ENCODE data around the gene SYK. TPM values are rescaled to one million over a fixed set of nuclear protein-coding genes. Genes with fewer than 3 reads are reported as not detected.
"Not testable (repeated sequence)": the region's sequence is repeated elsewhere in the genome, so short reads cannot be mapped to it uniquely, and the experiment has no call there.

The SYK gene
- polyA plus RNA-seq, 3 donors: 51.1 to 186 (median 177) TPM

GRCh38 chr9:90789408-90789807 lies 12.2 kb upstream of the SYK start:
- H3K4me3 Mint-ChIP-seq: peak overlapping the region in 1 of 2 donors; percentile 24
- H3K27ac Mint-ChIP-seq: peak overlapping the region in 2 of 7 donors; percentile 17 to 58

GRCh38 chr9:90789862-90790261 lies 11.8 kb upstream of the SYK start:
- Histone ChIP-seq H3K79me2 (ENCODE audit: insufficient read depth, low read length) (peaks cover 4% of the 10 kb centered on the region), H3K36me3 (replicated peaks in 1 of 2; ENCODE audit: control insufficient read depth in 1 of 2, insufficient read depth in 2 of 2, low read length in 2 of 2) (no peaks in the 10 kb centered on the region), H3K4me2 (replicated peaks; ENCODE audit: extremely low read depth, low read length, poor library complexity, severe bottlenecking) (no peak overlapping the region), H2AFZ (ENCODE audit: insufficient read depth, low read depth, low read length, poor library complexity, severe bottlenecking) (no peak overlapping the region), H3K4me1 (ENCODE audit: control insufficient read depth in 1 of 2, insufficient read depth in 2 of 2, low read length in 2 of 2) (peaks cover 28 to 41% of the 10 kb centered on the region in 2 donors), H3K9ac (ENCODE audit: insufficient read depth, low read length, poor library complexity, severe bottlenecking) (no peak overlapping the region), H3K4me3 (replicated peaks in 1 of 3; ENCODE audit: low read depth in 2 of 3, low read length in 3 of 3) (no peak overlapping the region), H3K27ac (ENCODE audit: low read depth in 1 of 2, low read length in 2 of 2) (no peak overlapping the region), H3K9me3 (replicated peaks in 1 of 2; ENCODE audit: control insufficient read depth in 1 of 2, insufficient read depth in 1 of 2, low read length in 2 of 2) (no peaks in the 10 kb centered on the region), H3K27me3 (ENCODE audit: control insufficient read depth in 2 of 2, insufficient read depth in 2 of 2, low read length in 2 of 2) (no peaks in the 10 kb centered on the region), H4K20me1 (ENCODE audit: insufficient read depth, low read length) (no peaks in the 10 kb centered on the region)
- Mint-ChIP-seq H3K27me3 (ENCODE audit: low read depth in 3 of 3) (peaks cover 2 to 3% (median 3%) of the 10 kb centered on the region in 3 donors), H3K4me3 (no peak overlapping the region), H3K9me3 (no peaks in the 10 kb centered on the region), H3K36me3 (no peaks in the 10 kb centered on the region), H3K4me1 (peaks cover 37% of the 10 kb centered on the region), H3K27ac (peak overlapping the region in 1 of 7 donors; percentile 60)
- no peak for TF ChIP-seq CTCF (IDR thresholded peaks at IDR 0.05)
- no peak for DNase-seq
- WGBS (ENCODE audit: insufficient coverage): 93% methylated on average over 3 of the region's 4 CpGs
- intact Hi-C loops (cut with micrococcal nuclease): no loop called here

More at GRCh38 chr9:90789408-90789807, 12.2 kb upstream of the SYK start:
- WGBS (ENCODE audit: insufficient coverage): 84% methylated on average over 3 of the region's 4 CpGs
- Histone ChIP-seq H4K20me1 (ENCODE audit: insufficient read depth, low read length) (no peaks in the 10 kb centered on the region), H3K79me2 (ENCODE audit: insufficient read depth, low read length) (peaks cover 4% of the 10 kb centered on the region), H3K27me3 (ENCODE audit: control insufficient read depth in 2 of 2, insufficient read depth in 2 of 2, low read length in 2 of 2) (no peaks in the 10 kb centered on the region), H3K4me3 (replicated peaks in 1 of 3; ENCODE audit: low read depth in 2 of 3, low read length in 3 of 3) (no peak overlapping the region), H3K4me2 (replicated peaks; ENCODE audit: extremely low read depth, low read length, poor library complexity, severe bottlenecking) (no peak overlapping the region), H3K36me3 (replicated peaks in 1 of 2; ENCODE audit: control insufficient read depth in 1 of 2, insufficient read depth in 2 of 2, low read length in 2 of 2) (no peaks in the 10 kb centered on the region), H3K9ac (ENCODE audit: insufficient read depth, low read length, poor library complexity, severe bottlenecking) (no peak overlapping the region), H2AFZ (ENCODE audit: insufficient read depth, low read depth, low read length, poor library complexity, severe bottlenecking) (peak overlapping the region; percentile 15), H3K4me1 (ENCODE audit: control insufficient read depth in 1 of 2, insufficient read depth in 2 of 2, low read length in 2 of 2) (peaks cover 24 to 37% of the 10 kb centered on the region in 2 donors), H3K27ac (ENCODE audit: low read depth in 1 of 2, low read length in 2 of 2) (no peak overlapping the region), H3K9me3 (replicated peaks in 1 of 2; ENCODE audit: control insufficient read depth in 1 of 2, insufficient read depth in 1 of 2, low read length in 2 of 2) (no peaks in the 10 kb centered on the region)
- no peaks in the 10 kb centered on the region for H3K36me3 Mint-ChIP-seq
- H3K4me1 Mint-ChIP-seq: peaks cover 34% of the 10 kb centered on the region
- H3K27me3 Mint-ChIP-seq (ENCODE audit: low read depth in 3 of 3): peaks cover 2 to 3% (median 3%) of the 10 kb centered on the region in 3 donors
- no peak for DNase-seq
- intact Hi-C loops (cut with micrococcal nuclease): no loop called here
- no peak for TF ChIP-seq CTCF (IDR thresholded peaks at IDR 0.05)
- H3K9me3 Mint-ChIP-seq: no peaks in the 10 kb centered on the region

GRCh38 chr9:90793024-90793423 lies 8.6 kb upstream of the SYK start:
- H3K4me3 Mint-ChIP-seq; intact Hi-C loops (cut with micrococcal nuclease): not testable (repeated sequence)
- no CpG with 5 or more reads among the region's 3 CpGs for WGBS (ENCODE audit: insufficient coverage)

More at GRCh38 chr9:90793024-90793423, 8.6 kb upstream of the SYK start:
- not testable (repeated sequence) for H4K20me1 ChIP-seq (ENCODE audit: insufficient read depth, low read length); H3K36me3 ChIP-seq (replicated peaks in 1 of 2; ENCODE audit: control insufficient read depth in 1 of 2, insufficient read depth in 2 of 2, low read length in 2 of 2); H3K36me3 Mint-ChIP-seq; H3K9me3 Mint-ChIP-seq; H3K9ac ChIP-seq (ENCODE audit: insufficient read depth, low read length, poor library complexity, severe bottlenecking); DNase-seq; H3K4me2 ChIP-seq (replicated peaks; ENCODE audit: extremely low read depth, low read length, poor library complexity, severe bottlenecking); H3K9me3 ChIP-seq (replicated peaks in 1 of 2; ENCODE audit: control insufficient read depth in 1 of 2, insufficient read depth in 1 of 2, low read length in 2 of 2); H3K27me3 Mint-ChIP-seq (ENCODE audit: low read depth in 3 of 3); H2AFZ ChIP-seq (ENCODE audit: insufficient read depth, low read depth, low read length, poor library complexity, severe bottlenecking); H3K27me3 ChIP-seq (ENCODE audit: control insufficient read depth in 2 of 2, insufficient read depth in 2 of 2, low read length in 2 of 2); H3K4me3 ChIP-seq (replicated peaks in 1 of 3; ENCODE audit: low read depth in 2 of 3, low read length in 3 of 3)
- peak overlapping the region in 2 of 7 donors; percentile 86 to 87 for H3K27ac Mint-ChIP-seq
- peaks cover 59% of the 10 kb centered on the region for H3K4me1 Mint-ChIP-seq
- H3K79me2 ChIP-seq (ENCODE audit: insufficient read depth, low read length): peaks cover 18% of the 10 kb centered on the region
- H3K27ac ChIP-seq (ENCODE audit: low read depth in 1 of 2, low read length in 2 of 2): peak overlapping the region in 1 of 2 donors; percentile 92
- H3K4me1 ChIP-seq (ENCODE audit: control insufficient read depth in 1 of 2, insufficient read depth in 2 of 2, low read length in 2 of 2): peaks cover 55 to 69% of the 10 kb centered on the region in 2 donors

All from CD14-positive monocyte (primary cell).